Ovary (tissue), 1 donor: Measurements from ENCODE around the gene BATF3.

Experiments used
- EP300 ChIP-seq: sonication (generic); formaldehyde crosslinking; IDR thresholded peaks from one replicate; pipeline ENCODE4 v1.6.1; 2017; ENCODE audit warnings: antibody characterized with exemption
- POLR2A ChIP-seq: fragments of 450-650 bp; IDR thresholded peaks from one replicate; pipeline ENCODE4 v1.6.1; 2017; ENCODE audit warnings: antibody characterized with exemption, mild to moderate bottlenecking, moderate library complexity

- TF ChIP-seq POLR2A (no peak), EP300 (no peak)
Observed at GRCh38 chr1:212687811-212688210, 11.8 kb downstream of the BATF3 start.
